GM19395 (cell line): Measurements from ENCODE around the gene TERT.
"Not testable (repeated sequence)": the region's sequence is repeated elsewhere in the genome, so short reads cannot be mapped to it uniquely, and the experiment has no call there.

ENCODE experiments used
- ATAC-seq: cut with Tn5 transposase; IDR thresholded peaks from one replicate; pipeline ENCODE4 v1.9.1; 2021; ENCODE audit warnings: mild to moderate bottlenecking, moderate library complexity; ENCODE audit not compliant: unreplicated experiment

TERT gene

GRCh38 chr5:1294835-1295649 is at the start of gene TERT:
TERT (minus strand) TSS chr5:1295068; CDS start chr5:1294989, 79 bp downstream.
- no peak for ATAC-seq

- ATAC-seq: peak; percentile 22
These were observed 49.3 kb upstream of the TERT start for GRCh38 chr5:1343931-1344901.

GRCh38 chr5:1343315-1343751 is 48.5 kb upstream of the TERT start:
- no peak for ATAC-seq

GRCh38 chr5:1342711-1343110 is 47.8 kb upstream of the TERT start:
- not testable (repeated sequence) for ATAC-seq

- ATAC-seq: no peak
These were observed 47.4 kb upstream of the TERT start for GRCh38 chr5:1342268-1342667.

GRCh38 chr5:1341863-1342262 is 47.0 kb upstream of the TERT start:
- ATAC-seq: no peak

GRCh38 chr5:1339818-1340210 is 44.9 kb upstream of the TERT start:
- ATAC-seq: not testable (repeated sequence)

GRCh38 chr5:1339139-1339817 is 44.4 kb upstream of the TERT start:
- not testable (repeated sequence) for ATAC-seq

GRCh38 chr5:1338506-1339070 is 43.7 kb upstream of the TERT start:
- no peak for ATAC-seq

GRCh38 chr5:1338196-1338490 is 43.3 kb upstream of the TERT start:
- no peak for ATAC-seq

- ATAC-seq: no peak
These were observed 42.8 kb upstream of the TERT start for GRCh38 chr5:1337489-1338195.

GRCh38 chr5:1336749-1337488 is 42.1 kb upstream of the TERT start:
- ATAC-seq: no peak

- no peak for ATAC-seq
These were observed 41.3 kb upstream of the TERT start for GRCh38 chr5:1336106-1336561.

- no peak for ATAC-seq
These were observed 40.8 kb upstream of the TERT start for GRCh38 chr5:1335540-1336095.

- ATAC-seq: no peak
These were observed 40.1 kb upstream of the TERT start for GRCh38 chr5:1334831-1335539.

- no peak for ATAC-seq
These were observed 39.1 kb upstream of the TERT start for GRCh38 chr5:1333986-1334385.

GRCh38 chr5:1333286-1333685 is 38.4 kb upstream of the TERT start:
- not testable (repeated sequence) for ATAC-seq

GRCh38 chr5:1332461-1333001 is 37.7 kb upstream of the TERT start:
- ATAC-seq: no peak
